T-helper 1 cell treated with Interleukin-12 subunit alpha and Interleukin-12 subunit beta and Interleukin-4 antibody, amounts not matched to agents 30 ng/mL and 1 ng/mL, for 36 hours (primary cell): Measurements from ENCODE around the gene CDR2. TPM values are rescaled to one million over a fixed set of nuclear protein-coding genes. Genes with fewer than 3 reads are reported as not detected.

Experiments
- intact Hi-C: fragments of 100-400 bp; cut with micrococcal nuclease; formaldehyde crosslinking; loops from one replicate; pipeline ENCODE4 v1.15.1; 2024
- total RNA-seq: library from RNA; stranded (reverse); gene quantifications from 2 replicates; pipeline ENCODE4 v1.2.3, GENCODE V29; 2022

CDR2 gene
- total RNA-seq, 1 donor from 2014 or later = 59.0 TPM

GRCh38 chr16:22326771-22327445 is 47.5 kb downstream of the CDR2 start:
- intact Hi-C loops = no loop called here

DNA sequence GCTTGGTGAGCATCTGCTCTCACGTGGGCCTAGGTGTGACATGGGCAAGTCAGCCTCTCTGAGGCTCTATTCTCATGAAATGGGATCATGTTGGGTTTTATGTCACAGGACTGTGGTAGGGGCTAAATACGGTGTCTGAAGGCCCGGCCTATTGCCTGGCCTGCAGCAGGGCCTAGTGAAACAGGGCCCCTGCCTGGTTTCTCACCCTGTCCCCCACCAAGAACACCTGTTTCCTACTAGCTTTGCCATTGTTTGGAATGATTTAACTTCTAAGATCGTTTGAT is 48.1 kb downstream of the CDR2 start:
- intact Hi-C loops = no loop called here

DNA sequence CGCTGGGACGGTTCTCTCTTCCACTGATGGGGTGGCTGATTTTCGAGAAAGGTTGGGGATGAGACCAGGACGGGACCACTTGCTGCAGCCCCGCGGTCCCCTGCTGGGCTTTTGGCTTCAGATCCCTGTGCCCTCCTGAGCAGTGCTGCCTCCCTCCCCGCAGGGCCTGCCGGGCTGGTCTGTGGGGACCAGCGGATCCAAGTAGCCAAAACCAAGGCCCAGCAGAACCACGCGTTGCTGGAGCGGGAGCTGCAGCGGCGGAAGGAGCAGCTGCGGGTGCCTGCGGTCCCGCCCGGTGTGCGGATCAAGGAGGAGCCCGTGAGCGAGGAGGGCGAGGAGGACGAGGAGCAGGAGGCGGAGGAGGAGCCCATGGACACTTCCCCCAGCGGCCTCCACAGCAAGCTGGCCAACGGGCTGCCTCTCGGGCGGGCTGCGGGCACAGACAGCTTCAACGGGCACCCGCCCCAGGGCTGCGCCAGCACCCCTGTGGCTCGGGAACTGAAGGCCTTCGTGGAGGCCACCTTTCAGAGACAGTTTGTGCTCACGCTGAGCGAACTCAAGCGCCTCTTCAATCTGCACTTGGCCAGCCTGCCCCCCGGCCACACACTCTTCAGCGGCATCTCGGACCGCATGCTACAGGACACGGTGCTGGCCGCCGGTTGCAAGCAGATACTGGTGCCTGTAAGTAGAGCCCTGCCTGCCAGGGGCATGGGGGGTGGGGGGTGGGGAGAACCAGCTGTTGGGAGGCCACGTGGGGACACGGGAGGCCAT is 48.6 kb downstream of the CDR2 start:
- intact Hi-C loops = no loop called here

GRCh38 chr16:22324787-22325597 is 49.4 kb downstream of the CDR2 start:
- intact Hi-C loops = loop anchor here (5.0 kb wide), 1 partner anchor 102 kb away; no protein-coding TSS in a partner anchor

- intact Hi-C loops = loop anchor here (5.0 kb wide), 1 partner anchor 103 kb away; no protein-coding TSS in a partner anchor
Observed at GRCh38 chr16:22323959-22324786, 50.2 kb downstream of the CDR2 start.

GRCh38 chr16:22323173-22323958 is 51.1 kb downstream of the CDR2 start:
- intact Hi-C loops = loop anchor here (5.0 kb wide), 1 partner anchor 104 kb away; no protein-coding TSS in a partner anchor

GRCh38 chr16:22322741-22323140 is 51.7 kb downstream of the CDR2 start:
- intact Hi-C loops = loop anchor here (5.0 kb wide), 1 partner anchor 105 kb away; no protein-coding TSS in a partner anchor

DNA sequence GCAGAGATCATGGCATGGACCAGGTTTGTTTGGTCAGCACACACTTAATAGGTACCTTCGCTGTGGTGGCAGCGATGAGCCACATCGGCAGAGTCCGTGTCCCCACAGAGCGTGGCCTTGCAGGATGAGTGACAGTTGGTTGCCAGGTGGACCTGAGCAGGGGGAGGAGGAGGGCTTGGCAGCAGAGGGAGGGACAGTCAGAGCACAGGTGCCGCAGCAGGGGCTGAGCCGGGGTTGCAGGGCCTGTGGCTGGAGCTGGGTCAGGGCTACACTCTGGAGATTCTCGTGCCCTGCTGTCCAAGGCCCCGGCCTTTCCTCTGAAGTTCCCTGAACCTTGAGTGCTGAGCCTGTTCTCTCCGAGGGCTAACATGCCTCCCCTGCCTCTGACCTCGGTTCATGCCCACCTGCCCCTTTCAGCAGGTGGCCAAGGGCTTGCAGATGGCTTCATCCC is 52.4 kb downstream of the CDR2 start:
- intact Hi-C loops = loop anchor here (5.0 kb wide), 1 partner anchor 105 kb away; no protein-coding TSS in a partner anchor

DNA sequence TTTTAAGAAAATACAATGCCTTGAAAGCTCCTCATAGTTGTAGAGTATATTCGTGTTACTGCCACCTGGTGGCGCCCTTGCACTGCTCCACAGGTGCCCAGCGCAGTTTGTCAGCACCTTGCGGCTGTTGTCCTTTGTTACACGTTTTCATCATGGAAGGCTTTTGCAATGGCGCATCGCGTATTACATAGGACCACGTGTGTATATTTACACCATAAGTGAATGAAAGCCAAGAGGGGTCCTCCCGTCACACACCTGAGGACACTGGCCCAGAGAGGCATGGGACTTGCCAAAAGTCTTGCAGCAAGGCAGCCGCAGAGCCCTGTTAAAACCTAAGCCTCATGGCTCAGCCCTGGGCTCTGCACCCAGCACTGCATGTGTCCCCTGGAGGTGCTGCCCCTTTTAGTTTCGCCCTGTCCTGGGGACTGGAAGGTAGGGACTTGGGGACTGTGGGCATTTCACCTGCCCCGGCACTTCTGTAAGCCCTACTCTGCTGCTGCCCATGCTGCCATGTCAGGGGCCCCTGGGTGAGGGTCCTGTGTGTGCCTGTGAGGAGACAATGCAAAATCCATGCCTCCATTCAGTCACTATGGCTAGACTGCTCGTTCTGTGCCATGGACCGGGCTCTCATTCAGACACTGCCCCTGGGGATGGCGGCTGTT is 52.9 kb downstream of the CDR2 start:
- intact Hi-C loops = loop anchor here (1.0 to 5.0 kb wide), 6 partner anchors 23 to 1133 kb away; partner anchors contain the start of gene CDR2

DNA sequence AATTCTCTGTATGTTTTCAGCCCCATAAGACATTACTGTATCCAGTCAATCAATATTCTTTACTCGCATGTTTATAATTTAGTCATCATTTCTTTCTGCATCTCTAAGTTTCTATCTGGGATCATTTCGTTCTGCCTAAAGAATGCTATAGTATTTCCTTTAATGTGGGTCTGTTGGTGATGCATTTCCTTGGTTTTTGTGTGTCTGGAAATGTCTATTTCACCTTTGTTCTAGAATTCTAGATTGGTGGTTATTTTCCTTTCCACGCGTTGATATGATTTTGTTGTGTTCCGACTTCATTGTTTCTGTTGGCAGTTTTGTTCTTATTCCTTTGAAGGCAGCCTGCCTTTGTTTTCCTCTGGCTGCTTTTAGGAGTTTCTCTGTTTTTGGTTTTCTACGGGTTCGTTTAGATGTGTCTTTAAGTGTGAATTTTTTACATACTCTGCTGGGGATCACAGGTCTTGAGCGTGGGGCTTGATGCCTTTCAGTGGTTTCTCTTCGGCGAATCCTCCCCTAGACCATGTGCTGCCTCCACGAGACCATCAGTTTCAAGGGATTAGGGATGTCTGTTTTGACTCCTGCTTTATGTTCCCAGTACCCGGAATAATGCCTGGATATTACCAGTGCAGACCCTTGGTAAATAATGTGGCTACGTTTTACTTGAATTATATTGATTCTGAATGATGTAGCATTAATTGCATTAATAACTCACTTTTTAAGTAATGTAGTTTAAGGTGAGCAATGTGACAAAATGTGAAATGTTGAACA is 53.7 kb downstream of the CDR2 start:
- intact Hi-C loops = loop anchor here (1.0 to 5.0 kb wide), 6 partner anchors 22 to 1132 kb away; partner anchors contain the start of gene CDR2

DNA sequence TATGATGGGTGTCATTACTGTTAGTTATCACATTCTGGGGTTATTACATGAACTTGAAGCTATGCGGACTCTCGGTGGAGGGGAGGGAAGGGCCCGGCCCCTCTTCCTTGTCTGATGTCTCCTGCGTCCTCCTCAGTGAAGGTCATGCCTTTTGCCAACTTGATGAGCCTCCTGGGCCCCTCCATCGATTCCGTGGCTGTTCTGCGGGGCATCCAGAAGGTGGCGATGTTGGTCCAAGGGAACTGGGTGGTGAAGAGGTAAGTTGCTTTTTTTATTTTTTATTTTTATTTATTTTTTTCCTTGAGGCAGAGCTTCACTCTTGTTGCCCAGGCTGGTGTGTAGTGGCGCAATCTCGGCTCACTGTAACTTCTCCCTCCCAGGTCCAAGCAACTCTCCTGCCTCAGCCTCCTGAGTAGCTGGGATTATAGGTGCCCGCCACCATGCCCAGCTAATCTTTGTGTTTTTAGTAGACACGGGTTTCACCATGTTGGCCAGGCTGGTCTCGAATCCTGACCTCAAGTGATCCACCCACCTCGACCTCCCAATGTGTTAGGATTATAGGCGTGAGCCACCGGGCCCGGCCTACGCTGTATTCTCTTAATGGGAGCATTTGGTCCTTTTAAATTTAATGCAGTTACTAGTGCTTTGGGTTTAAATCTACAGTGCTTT is 55.6 kb downstream of the CDR2 start:
- intact Hi-C loops = no loop called here

- intact Hi-C loops = no loop called here
Observed at GRCh38 chr16:22317625-22318024, 56.8 kb downstream of the CDR2 start.

- intact Hi-C loops = no loop called here
Observed at GRCh38 chr16:22317001-22317530, 57.4 kb downstream of the CDR2 start.

DNA sequence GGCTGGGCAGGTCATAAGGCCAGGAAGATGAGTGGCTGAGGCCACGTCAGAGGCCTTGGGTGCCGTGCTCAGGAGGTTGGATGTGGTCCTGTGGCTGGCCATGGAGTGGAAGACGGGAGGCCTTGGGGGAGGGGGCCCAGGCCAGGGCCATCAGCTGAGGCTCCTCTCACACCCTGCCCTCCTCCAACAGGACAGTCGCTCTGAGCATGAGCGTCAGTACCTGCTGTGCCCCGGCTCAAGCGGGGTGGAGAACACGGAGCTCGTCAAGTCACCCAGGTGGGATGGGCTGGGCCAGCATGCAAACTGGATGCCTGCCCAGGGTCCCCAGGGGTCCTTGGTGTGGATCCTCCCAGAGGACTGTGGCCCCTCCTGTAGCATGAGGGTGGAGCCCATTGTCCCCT is 58.0 kb downstream of the CDR2 start:
- intact Hi-C loops = no loop called here

DNA sequence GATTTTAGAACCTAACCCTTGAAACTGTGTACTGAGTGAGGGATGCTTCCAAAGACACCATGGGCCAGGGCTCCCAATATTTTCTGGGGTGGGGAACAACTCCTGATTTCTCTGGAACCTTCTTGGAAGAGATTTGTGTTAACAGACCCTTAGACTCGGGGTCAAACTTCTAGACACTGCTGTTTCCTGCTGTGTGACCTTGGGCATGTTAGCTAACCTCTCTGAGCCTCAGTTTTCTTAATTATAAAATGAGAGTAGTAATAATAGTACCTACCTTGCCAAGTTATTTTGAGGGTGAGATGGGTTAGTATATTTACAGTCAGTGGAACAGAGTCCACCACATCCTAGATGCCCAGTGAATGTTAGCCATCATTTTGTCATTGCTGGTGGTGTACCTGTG is 58.4 kb downstream of the CDR2 start:
- intact Hi-C loops = no loop called here

- intact Hi-C loops = no loop called here
Observed at GRCh38 chr16:22314661-22315626, 59.5 kb downstream of the CDR2 start.
